SK-N-MC (cell line): ENCODE measurements around the gene PDXK.

Experiments
- DNase-seq: peaks from one replicate; pipeline ENCODE4 v3.0.0-alpha.2; 2011; ENCODE audit warnings: low read depth, low spot score
- H3K27ac ChIP-seq: fragments of 200-600 bp; sonication (generic); 2 replicates; pipeline ENCODE4 v1.5.1; 2016; ENCODE audit warnings: mixed run types
- H3K36me3 ChIP-seq: fragments of 200-600 bp; sonication (generic); 2 replicates; pipeline ENCODE4 v1.6.1; 2017; ENCODE audit warnings: antibody characterized with exemption, low read length, mixed read lengths; ENCODE audit not compliant: insufficient read depth
- H3K4me3 ChIP-seq: fragments of 200-600 bp; sonication (generic); 2 replicates; pipeline ENCODE4 v1.5.1; 2016
- H3K9ac ChIP-seq: fragments of 200-600 bp; sonication (generic); 2 replicates; pipeline ENCODE4 v1.8.0; 2017; ENCODE audit warnings: mixed run types, mixed read lengths; ENCODE audit not compliant: insufficient read length
- H3K9me3 ChIP-seq: fragments of 200-600 bp; sonication (generic); 2 replicates; pipeline ENCODE4 v1.6.1; 2017; ENCODE audit warnings: low read depth, mild to moderate bottlenecking, antibody characterized with exemption, low read length, moderate library complexity, mixed read lengths
- EZH2 ChIP-seq: fragments of 200-600 bp; sonication (generic); IDR thresholded peaks from one replicate; pipeline ENCODE4 v1.6.1; 2017; ENCODE audit warnings: antibody characterized with exemption
- FOXP2 ChIP-seq: optimal IDR thresholded peaks from 2 replicates; pipeline ENCODE3; 2011; ENCODE audit warnings: mild to moderate bottlenecking, moderate library complexity; ENCODE audit not compliant: insufficient read depth; ENCODE audit errors: extremely low read length, control extremely low read depth
- POLR2AphosphoS5 ChIP-seq: IDR thresholded peaks from 2 replicates; pipeline ENCODE4 v1.6.1; 2012; ENCODE audit warnings: mild to moderate bottlenecking, low read depth, low read length, borderline replicate concordance

The PDXK gene

DNA sequence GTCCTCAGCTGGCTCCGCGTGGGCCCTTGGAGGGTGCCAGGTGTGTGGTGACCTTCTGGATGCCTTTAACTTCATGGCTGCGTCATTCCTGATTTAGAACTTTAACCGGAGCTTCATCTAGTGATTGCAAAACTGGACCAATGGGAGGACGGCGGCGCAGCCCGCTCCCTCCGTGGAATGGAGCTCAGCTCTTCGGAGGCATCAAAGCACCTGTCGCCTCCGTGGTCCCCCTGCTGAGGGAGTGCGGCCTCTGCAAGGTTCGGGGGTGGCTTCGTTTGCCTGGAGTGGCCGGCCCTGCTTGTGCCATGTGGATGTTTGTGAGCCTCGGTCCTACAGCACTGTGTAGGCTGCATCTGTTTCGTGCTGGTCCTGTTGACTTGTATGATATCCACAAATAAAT, 43.0 kb downstream of the PDXK start:
- DNase-seq: no peak
- TF ChIP-seq POLR2AphosphoS5: no peak
- Histone ChIP-seq H3K4me3 (no peak overlapping the region), H3K27ac (no peak overlapping the region), H3K9ac (no peak overlapping the region), H3K9me3 (no peaks in the 10 kb centered on the region), H3K36me3 (no peaks in the 10 kb centered on the region)

DNA sequence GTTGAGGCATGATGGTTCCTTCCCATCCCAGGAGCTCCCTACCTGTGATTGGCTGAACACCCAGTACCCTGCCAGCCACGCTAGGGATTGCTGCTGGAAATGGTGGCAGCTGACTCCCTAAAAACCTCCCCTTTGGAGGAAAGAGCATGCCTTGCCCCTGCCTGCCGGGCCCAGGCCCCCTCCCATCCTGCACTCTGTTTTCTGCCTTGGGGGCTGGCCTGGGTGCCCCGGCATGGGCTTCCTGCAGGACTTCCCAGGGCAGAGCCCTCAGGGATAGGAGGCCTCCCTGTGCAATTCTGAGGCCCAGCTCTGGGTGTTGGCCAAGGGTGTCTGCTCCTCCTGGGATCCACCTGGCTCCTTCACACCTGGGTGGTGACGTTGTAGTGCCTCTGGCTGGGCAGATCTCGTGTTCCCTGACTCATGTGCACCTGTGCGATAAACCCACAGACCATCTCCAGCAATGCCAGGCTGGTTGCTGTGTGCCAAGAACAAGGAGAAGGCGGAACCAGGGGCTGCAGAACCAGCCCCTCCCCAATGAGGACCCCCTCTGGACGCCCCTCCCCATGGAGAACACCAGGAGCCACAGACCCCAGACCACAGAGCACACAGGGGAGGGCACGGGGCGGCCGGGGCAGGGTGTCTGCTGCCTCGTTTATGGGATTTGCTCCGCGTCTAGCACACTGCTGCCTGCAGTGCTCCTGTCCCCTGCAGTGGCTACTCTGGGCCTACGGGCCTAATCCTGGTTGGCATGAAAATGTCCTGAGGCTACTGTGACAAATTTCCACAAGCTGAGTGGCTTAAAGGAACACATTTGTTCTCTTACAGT, 43.6 kb downstream of the PDXK start:
- Histone ChIP-seq H3K9ac (no peak overlapping the region), H3K9me3 (no peaks in the 10 kb centered on the region), H3K27ac (no peak overlapping the region), H3K4me3 (no peak overlapping the region), H3K36me3 (no peaks in the 10 kb centered on the region)
- no peak for DNase-seq
- TF ChIP-seq FOXP2: no peak

DNA sequence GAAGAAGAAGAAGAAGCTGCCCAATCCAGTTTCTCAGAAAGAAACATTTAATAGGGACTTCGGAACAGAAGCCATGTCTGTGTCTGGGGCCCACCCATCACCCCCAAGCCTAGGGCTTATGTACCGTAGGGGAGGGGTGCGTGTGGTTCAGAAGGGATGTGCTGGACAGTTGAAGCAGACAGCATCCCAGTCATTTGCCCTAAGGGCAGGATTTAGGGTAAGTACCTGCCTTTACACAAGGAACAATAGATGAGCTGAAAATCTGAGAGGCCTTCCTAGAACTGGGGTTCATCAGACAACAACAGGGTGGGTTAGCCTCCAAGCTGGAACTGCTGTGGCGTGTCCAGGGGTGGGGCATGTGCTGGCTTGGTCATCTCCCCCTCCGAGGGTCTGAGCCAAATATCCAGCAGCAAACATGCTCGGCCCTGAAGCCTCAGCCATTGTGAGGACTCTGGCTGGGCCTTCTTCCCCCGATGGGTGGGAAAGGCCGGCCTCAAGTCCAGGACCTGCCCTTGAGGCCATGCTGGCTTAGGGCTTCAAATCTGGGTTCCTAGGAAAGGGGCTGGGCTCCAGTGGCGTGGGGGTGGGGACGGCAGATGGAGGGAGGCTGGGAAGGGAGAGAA, 45.1 kb downstream of the PDXK start:
- Histone ChIP-seq H3K4me3 (no peak overlapping the region), H3K27ac (no peak overlapping the region), H3K36me3 (no peaks in the 10 kb centered on the region), H3K9ac (no peak overlapping the region), H3K9me3 (no peaks in the 10 kb centered on the region)
- no peak for DNase-seq
- TF ChIP-seq POLR2AphosphoS5 (no peak), EZH2 (no peak), FOXP2 (no peak)

DNA sequence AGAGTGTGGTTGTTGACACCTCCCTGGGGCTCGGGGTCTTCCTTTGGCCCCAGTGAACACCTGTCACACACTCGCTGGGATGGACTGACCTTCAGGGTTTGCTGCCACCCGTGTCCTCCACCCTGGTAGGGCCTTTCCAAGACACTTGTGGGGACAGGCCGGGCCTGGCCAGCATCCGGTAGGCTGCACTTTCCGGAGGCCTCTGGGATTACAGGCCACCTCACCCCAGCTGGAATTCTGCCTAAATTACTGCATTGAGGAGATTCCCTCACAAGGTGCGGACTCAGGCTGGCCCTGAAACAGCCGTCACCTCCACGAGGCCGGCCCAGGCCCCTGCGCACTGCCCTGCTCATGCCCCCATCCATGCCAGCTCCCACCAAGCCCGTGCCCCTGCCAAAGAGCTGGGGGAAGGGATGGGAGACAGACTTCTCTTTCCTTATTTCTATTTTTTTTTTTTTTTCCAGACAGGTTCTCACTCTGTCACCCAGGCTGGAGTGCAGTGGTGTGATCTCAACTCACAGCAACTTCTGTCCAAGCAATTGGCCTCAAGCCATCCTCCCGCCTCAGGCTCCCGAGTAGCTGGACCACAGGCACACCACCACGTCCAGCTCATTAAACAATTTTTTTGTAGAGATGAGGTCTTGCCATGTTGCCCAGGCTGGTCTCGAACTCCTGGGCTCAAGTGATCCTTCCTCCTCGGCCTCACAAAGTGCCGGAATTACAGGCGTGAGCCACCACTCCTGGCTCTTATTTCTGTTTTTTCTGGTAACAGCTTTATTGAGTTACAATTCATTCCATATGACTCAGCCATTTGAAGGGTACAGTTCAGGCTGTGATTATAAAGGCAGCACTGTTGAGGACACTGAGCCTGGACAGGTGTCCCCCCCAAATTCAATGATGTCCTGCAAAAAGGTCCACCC, 45.9 kb downstream of the PDXK start:
- Histone ChIP-seq H3K36me3 (no peaks in the 10 kb centered on the region), H3K9me3 (no peaks in the 10 kb centered on the region), H3K4me3 (no peak overlapping the region), H3K27ac (no peak overlapping the region), H3K9ac (no peak overlapping the region)
- TF ChIP-seq EZH2 (no peak), POLR2AphosphoS5 (no peak), FOXP2 (no peak)
- DNase-seq: no peak

DNA sequence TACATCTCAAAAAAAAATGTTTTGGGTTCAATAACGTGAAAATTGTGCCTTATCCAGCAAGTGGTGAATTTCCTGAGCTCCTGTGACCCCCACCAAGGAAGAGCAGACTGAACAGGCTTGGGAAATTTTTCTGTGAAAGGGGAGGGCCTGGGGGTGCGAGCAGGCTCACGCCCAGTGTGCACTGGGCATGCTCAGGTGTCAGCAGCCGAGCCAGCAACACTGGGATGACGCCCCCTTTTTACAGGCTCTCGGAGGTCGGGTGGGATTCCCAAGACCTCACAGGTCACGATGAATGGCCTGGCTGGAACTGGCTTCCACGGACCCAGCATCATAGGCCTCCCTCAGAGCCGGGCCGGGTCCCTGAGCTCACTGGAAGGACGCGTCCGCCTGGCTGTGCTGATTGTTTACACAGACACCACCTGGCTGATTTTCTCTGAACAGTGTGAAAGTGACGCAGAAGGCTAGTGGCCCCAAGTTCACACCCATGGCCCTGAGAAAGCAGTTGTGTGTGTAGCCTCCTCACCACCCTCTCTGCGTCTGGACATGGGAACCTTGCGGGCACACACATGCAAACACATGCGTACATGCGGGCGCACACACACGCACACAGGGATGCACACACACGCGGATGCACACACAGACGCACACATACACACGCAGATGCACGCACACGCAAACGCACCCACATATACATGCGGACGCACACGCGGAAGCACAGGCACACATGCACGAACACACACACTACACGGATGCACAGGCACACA, 48.0 kb downstream of the PDXK start:
- no peak for DNase-seq
- H3K36me3 ChIP-seq: no peaks in the 10 kb centered on the region
- H3K4me3 ChIP-seq: no peak overlapping the region
- no peaks in the 10 kb centered on the region for H3K9me3 ChIP-seq
- no peak overlapping the region for H3K27ac ChIP-seq
- TF ChIP-seq FOXP2: no peak
- TF ChIP-seq EZH2: no peak
- no peak for TF ChIP-seq POLR2AphosphoS5
- H3K9ac ChIP-seq: no peak overlapping the region

DNA sequence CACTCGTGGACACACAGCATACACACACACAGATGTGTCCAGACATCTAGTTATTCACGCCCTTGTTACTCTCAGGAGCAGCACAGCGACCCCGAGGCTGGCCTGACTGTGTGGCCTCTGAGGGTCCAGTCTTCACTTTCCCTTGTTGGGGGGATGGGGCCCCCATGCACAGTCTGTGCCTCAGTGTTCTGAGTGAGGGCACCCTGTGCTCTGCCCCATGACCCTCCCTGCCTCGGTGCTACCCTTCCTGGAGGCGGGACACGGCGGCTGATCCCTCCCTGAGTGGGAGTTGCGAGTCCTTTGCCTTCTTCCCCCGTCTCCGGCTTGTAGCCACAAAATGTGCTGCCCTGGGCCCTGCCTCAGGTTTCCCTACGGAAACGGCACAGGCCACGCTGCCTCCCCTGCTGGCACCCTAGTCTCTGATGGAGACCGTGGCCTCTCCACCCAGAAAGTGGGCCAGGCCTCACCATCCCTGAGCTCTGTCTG, 48.6 kb downstream of the PDXK start:
- H3K27ac ChIP-seq: no peak overlapping the region
- H3K9me3 ChIP-seq: no peaks in the 10 kb centered on the region
- no peak overlapping the region for H3K9ac ChIP-seq
- no peak overlapping the region for H3K4me3 ChIP-seq
- no peaks in the 10 kb centered on the region for H3K36me3 ChIP-seq
- no peak for TF ChIP-seq EZH2
- no peak for TF ChIP-seq POLR2AphosphoS5
- TF ChIP-seq FOXP2: no peak
- DNase-seq: no peak

DNA sequence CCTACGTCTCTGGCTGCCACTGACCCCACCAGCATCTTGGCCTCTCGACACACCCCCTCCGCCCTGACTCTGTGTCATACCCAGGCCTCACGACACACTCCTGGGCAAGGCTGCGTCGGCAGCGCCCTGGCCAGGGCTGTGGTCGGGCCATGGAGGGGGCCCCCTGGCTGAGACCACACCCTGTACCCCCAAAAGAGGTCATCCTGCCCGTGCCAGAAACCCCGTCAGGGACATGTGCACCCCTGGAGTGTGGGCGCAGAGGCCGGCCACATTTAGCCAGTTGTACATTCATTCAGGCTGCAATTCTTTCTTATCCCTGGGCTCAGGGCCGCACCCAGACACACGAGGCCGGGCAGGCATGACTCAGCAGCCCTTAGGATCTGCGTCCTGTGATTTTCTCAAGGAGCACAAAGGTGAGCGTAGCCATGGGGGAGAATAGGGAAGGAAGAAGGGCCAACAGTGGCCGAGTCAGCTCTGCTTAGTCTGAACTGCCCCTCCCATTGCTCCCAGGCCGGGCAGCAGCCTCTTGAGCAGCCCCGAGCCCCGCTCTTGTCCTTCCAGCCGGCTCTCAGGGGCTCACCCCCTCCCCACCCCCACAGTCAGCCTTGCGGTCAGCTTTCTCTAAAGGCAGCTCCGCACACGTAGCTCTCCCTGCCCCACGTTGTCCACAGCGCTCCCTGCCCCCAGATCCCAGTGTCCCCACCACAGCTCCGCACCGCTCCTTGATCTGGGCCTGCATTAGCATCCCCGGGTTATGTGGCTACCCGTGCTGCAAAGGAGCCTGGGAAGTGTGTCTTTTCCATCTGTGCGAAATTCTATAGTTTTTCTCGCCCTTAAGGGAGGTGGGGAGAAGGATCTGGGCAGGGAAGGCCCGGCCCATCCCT, 49.3 kb downstream of the PDXK start:
- no peak overlapping the region for H3K9ac ChIP-seq
- H3K4me3 ChIP-seq: no peak overlapping the region
- no peak for DNase-seq
- peaks cover 1% of the 10 kb centered on the region; the same call in 1 of the 2 replicates for H3K36me3 ChIP-seq
- TF ChIP-seq POLR2AphosphoS5 (no peak), EZH2 (no peak), FOXP2 (no peak)
- H3K27ac ChIP-seq: no peak overlapping the region
- no peaks in the 10 kb centered on the region for H3K9me3 ChIP-seq
